GM19452 (cell line): Measurements from ENCODE around the gene UNC13C.

Experiments used
- ATAC-seq: cut with Tn5 transposase; IDR thresholded peaks from one replicate; pipeline ENCODE4 v1.9.1; 2021; ENCODE audit not compliant: unreplicated experiment

Gene UNC13C

GRCh38 chr15:54017959-54018358, 39.7 kb downstream of the UNC13C start:
- ATAC-seq = no peak

DNA sequence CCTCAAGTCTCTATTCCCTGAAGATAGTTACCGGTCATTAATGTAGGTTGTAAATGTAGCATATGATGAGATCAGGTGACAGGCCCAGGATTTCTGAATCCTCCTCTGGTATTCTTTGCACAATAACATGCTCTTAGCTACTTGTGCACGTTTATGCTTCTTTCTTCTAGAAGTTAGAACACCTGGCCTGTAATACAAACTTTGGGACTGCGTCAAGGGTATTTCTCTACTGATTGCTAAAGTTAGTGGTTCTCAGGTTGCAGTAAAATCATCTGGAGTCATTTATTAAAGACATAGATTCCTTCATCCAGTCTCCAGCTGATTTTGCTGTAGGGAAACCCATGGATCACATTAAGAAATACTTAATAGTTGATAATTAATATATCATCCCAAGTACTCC, 48.0 kb downstream of the UNC13C start:
- ATAC-seq = no peak

DNA sequence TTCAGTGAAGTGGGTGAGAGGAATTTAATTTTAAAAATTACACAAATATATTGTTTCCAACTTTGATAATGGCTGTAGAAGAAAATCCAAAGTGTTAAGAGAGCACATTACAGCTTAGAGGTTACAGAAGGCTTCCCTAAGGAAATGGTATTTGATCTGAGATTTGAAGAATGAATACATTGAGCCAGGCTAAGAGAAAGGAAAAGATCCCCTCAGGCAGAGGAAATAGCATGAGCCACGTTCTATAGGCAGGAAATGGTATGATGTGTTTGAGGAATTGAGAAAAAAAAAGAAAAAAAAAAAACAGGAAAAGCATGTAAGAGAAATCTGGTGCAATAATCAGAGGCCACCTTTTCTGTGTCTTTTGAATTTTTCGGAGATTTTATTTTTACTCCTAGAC, 48.6 kb downstream of the UNC13C start:
- no peak for ATAC-seq

- ATAC-seq = no peak
These were observed 50.8 kb downstream of the UNC13C start for GRCh38 chr15:54029081-54029480.

GRCh38 chr15:54032066-54032465, 53.8 kb downstream of the UNC13C start:
- no peak for ATAC-seq

- ATAC-seq = no peak
These were observed 55.2 kb downstream of the UNC13C start for GRCh38 chr15:54033356-54033860.

GRCh38 chr15:54033869-54034458, 55.7 kb downstream of the UNC13C start:
- ATAC-seq = no peak

DNA sequence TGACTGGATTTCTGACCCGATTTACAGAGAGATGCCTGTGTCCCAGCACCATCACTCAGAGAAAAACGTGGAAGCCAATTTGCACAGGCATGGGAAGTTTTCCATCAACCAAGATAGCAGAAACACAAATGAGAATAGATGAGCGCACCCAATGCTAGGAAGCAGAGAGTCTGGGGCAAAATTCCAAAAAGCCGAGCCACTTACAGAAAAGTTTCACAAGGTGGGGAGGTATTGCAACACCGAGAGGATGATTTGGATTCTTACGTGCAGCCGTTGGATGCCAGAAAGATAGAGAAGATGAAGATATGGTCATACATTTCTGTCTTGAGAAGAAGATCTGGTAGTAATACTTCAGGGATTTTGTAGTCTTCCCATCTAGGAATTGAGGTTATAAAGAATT, 57.4 kb downstream of the UNC13C start:
- ATAC-seq = no peak

DNA sequence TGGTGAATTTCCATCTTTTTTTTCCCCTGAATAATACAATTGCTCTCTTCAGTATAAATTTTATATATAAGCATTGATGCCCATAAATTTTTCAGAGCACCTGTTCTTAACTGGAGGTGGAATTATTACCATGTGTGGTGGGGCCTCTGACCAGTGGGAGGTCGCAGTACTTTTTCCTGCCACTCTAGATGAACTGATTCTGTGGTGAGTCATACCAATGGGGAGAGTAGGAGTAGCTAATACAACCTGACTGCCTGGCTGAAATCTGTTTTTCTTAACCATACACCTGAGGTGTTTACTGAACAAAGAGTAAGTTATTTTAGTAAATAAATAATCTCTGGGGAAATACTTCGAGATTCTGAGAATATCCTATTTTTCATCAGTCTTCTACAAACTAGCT, 67.2 kb downstream of the UNC13C start:
- ATAC-seq = no peak

DNA sequence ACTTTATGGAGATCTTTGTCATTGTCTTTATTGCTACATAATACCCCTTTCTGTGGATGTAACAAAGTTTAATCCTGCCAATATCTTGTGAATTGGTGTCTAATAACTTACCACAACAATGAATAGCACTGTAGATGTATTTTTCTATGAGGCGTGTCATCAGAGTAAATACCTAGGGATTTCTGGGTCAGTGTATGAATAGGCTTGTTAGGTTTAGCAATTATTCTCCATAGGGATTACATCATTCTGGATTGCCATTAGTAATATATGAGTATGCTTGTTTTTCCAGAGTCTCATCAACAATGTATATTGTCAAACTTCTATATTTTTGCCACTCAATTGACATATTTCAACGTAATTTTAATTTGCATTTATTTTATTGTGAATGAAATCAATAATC, 67.9 kb downstream of the UNC13C start:
- ATAC-seq = no peak

DNA sequence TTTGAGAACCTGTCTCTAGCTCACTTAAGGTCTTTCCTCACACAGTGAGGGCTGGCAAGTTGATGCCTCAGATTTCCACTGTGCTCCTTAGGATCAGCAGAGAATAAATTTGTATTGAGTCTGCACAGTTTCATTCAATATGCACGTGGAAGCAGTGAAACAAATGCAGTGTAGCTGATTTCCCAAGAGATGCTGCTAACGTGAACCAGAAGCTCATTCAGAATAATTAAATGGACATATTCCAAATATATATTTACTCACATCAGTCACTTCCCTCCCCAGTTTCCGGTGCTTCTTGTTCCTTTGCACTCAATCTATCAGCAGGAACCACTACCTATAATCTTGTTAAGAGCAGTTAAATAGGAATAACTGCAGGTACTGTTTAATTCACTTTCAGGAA, 86.1 kb downstream of the UNC13C start:
- ATAC-seq = no peak

GRCh38 chr15:54066403-54066802, 88.2 kb downstream of the UNC13C start:
- no peak for ATAC-seq

DNA sequence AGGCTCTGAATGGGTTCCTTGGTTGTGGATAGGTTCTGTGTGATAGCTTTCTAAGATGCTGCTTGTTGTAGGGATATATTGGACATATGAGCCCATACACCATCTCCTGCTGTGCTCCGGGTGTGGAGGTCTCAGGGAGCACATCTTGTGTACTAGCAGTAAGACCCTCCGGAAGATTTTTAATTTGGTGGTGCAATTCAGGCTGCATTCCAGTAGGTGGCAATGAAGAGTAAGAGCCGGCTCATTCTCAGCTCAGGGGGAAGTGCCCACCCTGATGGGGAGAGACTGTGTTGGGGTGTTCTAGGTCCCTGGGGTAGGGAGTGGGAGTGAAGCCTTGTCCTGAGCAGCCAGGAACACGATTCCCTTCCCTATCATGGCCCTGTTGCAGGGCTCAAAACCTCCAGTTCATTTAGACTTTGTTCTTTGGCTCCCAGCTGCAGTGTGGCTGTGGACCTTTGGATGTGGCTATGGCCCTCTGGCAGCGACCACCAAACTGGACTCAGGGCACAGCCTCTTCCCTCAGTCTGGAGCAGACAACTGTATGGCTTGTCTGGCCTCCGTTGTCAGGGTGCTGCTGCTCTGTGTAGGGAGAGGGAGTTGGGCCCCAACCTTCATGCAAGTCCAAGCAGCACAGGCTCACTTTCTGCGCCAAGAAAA, 104.7 kb downstream of the UNC13C start:
- ATAC-seq = no peak

DNA sequence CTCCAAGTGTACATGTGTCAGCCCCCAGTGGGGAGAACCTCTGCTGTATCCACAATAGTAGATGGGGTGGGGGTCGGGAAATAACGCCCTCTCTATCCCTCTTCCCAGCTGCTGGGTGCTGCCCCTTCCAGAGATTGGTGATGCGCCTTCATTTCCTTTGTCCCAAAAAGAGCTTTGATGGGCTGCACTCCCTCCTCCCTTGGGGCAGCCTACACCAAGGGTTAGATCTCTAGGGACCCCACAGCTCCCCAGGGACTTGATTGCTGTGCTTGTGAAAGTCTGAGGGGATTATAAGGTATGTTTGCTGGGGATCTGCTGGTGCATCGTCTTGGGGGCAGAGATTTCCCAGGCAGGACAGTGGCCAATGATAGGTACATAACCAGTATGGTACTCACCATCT, 105.3 kb downstream of the UNC13C start:
- no peak for ATAC-seq

DNA sequence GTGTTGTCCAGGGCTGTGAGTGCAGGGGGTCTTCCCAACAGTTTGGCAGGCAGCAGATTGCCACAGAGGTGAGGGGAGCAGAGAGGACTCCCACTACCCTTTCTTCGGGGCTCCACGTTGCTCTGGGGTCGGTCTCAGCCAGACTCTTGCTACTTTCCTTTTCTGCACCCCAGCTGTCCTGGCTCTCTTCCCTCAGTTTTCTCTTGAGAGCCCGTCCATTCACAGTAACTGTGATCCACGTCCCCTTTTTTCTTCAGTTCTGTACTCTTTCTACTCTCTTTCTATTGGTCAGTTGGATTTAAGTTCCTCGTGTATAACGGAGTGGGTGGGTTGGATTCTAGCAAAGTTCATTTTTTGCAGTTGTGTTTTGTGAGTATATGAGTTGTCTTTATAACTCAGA, 105.8 kb downstream of the UNC13C start:
- no peak for ATAC-seq

DNA sequence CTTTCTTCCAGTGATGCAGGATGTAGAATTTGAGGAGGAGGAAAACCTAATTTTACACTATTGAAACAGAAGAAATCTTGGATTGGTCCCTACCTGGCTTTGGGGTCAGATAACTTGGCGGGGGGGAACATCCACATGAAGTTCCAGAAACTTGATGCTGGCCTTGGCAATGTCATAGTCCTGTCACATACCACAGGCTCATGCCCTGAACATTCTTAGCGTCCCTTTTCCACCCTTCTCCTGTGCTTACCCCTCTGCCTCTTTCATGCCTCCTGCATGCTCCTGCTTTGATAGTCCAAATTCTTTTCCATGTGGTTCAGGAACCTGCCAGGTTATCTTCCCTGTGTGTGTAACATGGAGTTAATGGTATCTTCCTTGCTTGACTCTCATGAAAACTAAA, 110.6 kb downstream of the UNC13C start:
- ATAC-seq = no peak

DNA sequence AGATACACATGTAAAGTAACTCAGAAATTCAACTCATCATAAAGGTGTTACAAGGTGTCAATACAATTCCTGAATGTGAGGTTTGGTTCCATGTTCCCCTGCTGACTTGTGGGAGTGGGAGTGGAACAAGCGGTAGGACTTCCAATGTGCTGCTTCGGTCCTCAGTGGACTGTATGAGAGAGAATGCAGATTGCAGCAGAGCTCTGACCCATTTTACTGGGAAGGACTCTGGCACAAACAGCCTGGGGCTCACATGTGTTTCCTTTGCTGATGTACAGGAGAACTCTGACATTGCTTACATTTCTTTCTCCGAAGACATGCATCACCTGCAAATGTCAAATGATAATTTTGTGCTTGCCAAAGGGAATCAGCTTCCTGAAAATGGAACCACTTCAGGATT, 111.5 kb downstream of the UNC13C start:
- no peak for ATAC-seq

DNA sequence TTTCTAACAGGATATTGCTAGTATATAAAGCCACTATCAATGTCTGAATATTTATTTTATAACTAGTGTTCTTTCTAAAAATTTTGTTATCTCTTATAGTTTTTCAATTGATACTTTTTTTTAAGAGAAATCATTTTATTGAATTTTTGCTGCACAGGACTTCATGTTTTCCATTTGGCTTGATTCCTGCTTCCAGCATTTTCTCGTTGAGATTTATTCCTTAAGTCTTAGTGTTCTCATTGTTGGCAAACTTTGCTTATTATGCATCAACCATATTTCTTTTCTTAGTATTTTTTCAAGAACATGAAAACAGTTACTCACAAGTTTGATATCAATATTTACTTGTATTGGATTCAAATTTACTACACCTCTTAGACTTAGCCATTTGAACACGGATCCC, 113.4 kb downstream of the UNC13C start:
- ATAC-seq = no peak

DNA sequence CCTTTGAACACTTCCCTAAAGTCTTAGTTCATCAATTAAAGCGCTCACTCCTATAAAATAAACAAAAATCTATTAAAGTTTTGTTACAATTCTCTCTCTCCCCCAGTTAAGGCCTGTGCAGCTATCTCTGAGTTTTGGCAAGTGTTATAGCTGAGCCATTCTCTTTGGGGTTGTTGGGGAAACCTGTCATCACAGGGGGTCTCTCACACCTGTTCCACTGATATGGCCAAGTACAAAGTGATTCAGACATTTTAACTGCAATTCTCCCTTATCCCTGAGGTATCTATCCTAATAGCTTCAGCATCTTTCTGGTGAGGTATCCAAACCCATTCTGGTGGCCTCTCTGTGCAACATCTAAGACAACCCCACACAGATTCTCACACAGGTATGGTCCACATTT, 116.4 kb downstream of the UNC13C start:
- no peak for ATAC-seq

GRCh38 chr15:54097019-54097418, 118.8 kb downstream of the UNC13C start:
- no peak for ATAC-seq

DNA sequence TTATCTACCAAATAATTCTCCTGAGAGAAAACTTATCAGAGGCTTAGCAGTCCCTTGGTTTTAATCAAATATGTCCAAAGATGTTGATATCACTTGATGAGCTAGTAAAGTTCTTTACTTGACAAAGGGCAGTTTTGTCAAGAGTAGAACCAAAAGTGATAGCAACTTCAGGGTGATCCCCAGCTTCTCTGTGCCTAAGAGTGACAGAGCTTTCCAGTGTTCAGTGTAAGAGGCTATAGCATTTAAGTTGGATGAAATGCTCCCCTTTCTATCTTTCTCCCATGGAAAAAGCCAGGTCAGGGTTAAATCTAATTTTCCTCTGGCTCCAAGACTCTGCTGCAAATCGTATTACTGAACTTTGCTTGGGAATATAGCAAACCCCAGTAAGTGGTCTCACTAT, 120.8 kb downstream of the UNC13C start:
- no peak for ATAC-seq

DNA sequence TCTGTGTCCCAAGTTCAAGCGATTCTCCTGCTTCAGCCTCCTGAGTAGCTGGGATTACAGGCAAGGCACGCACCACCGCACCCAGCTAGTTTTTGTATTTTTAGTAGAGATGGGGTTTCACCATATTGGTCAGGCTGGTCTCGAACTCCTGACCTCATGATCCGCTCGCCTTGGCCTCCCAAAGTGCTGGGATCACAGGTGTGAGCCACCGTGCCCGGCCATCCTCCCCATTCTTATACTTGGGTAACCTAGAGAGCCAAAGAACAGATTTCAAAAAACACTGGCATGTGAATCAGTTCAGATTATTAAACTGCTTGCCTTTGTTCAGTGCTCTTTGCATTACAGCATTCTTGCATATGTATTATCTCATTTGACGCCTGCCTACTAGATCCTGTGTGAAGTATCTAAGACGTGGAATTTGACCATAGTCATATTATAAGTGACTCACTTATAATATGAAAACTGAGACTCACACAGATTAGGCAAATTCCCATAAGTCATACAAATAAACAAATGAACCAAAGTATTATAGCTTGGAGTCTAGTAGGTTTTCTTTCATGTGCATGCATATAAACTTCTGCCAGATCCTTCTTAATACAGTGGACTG, 123.5 kb downstream of the UNC13C start:
- ATAC-seq = no peak

DNA sequence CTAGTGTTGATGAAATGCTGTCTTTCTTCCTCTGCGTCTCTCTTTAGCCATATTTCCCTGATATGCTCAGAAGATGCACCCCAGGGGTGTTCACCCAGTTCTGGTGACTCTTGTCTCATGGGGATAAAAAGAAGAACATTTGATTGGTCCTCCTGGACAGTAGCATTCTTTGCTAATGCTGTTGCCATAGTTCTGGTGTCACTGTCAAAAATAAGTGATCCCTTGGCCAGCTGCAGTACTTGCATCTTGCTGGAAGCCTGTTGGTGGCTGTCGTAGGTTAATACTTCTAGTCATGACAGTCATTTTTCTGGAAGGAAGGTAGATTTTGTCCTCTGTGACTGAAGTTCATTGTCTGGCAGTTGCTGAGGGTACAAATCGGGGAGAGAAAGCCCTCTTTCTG, 124.5 kb downstream of the UNC13C start:
- no peak for ATAC-seq
